ENCODE results near the gene DNAH2.

GRCh38 chr17:7714721-7715594 is 2.6 kb upstream of the DNAH2 start:
- TF ChIP-seq POLR2A (IDR thresholded peaks at IDR 0.05) (no peak), CTCF (IDR thresholded peaks at IDR 0.05) (no peak), EP300 (IDR thresholded peaks at IDR 0.05) (no peak)
